Measurements from ENCODE around the gene SUPT5H.
"Not testable (repeated sequence)": the region's sequence is repeated elsewhere in the genome, so short reads cannot be mapped to it uniquely, and the experiment has no call there.

Gene SUPT5H

GRCh38 chr19:39473443-39473960 lies 28.1 kb downstream of the SUPT5H start:
- Histone ChIP-seq H3K27me3 (ENCODE audit: low read depth, low read length) (no peaks in the 10 kb centered on the region), H3K27ac (ENCODE audit: low read length) (no peak overlapping the region), H3K4me3 (ENCODE audit: low read depth in 1 of 2, low read length in 2 of 2) (no peak overlapping the region), H3K4me1 (ENCODE audit: control insufficient read depth in 1 of 2, insufficient read depth in 2 of 2, low read length in 2 of 2) (no peaks in the 10 kb centered on the region), H3K9me3 (ENCODE audit: control insufficient read depth in 1 of 2, low read length in 2 of 2) (no peaks in the 10 kb centered on the region), H3K36me3 (ENCODE audit: control insufficient read depth in 1 of 2, insufficient read depth in 2 of 2, low read length in 2 of 2) (peaks cover 71 to 84% of the 10 kb centered on the region in 2 donors)

- peaks cover 64 to 77% of the 10 kb centered on the region in 2 donors for H3K36me3 ChIP-seq (ENCODE audit: control insufficient read depth in 1 of 2, insufficient read depth in 2 of 2, low read length in 2 of 2)
- no peaks in the 10 kb centered on the region for H3K4me1 ChIP-seq (ENCODE audit: control insufficient read depth in 1 of 2, insufficient read depth in 2 of 2, low read length in 2 of 2)
- H3K4me3 ChIP-seq (ENCODE audit: low read depth in 1 of 2, low read length in 2 of 2), result no peak overlapping the region
- H3K27me3 ChIP-seq (ENCODE audit: low read depth, low read length), result no peaks in the 10 kb centered on the region
- no peak overlapping the region for H3K27ac ChIP-seq (ENCODE audit: low read length)
- no peaks in the 10 kb centered on the region for H3K9me3 ChIP-seq (ENCODE audit: control insufficient read depth in 1 of 2, low read length in 2 of 2)
Observed at GRCh38 chr19:39474139-39474620, 28.8 kb downstream of the SUPT5H start.

GRCh38 chr19:39475748-39476147 lies 30.4 kb downstream of the SUPT5H start:
- H3K9me3 ChIP-seq (ENCODE audit: control insufficient read depth in 1 of 2, low read length in 2 of 2), result no peaks in the 10 kb centered on the region
- no peak overlapping the region for H3K27ac ChIP-seq (ENCODE audit: low read length)
- no peak overlapping the region for H3K4me3 ChIP-seq (ENCODE audit: low read depth in 1 of 2, low read length in 2 of 2)
- H3K36me3 ChIP-seq (ENCODE audit: control insufficient read depth in 1 of 2, insufficient read depth in 2 of 2, low read length in 2 of 2), result peaks cover 48 to 61% of the 10 kb centered on the region in 2 donors
- no peaks in the 10 kb centered on the region for H3K27me3 ChIP-seq (ENCODE audit: low read depth, low read length)
- peaks cover 0 to 5% of the 10 kb centered on the region in 2 donors for H3K4me1 ChIP-seq (ENCODE audit: control insufficient read depth in 1 of 2, insufficient read depth in 2 of 2, low read length in 2 of 2)

GRCh38 chr19:39479319-39479801 lies 34.0 kb downstream of the SUPT5H start:
- peaks cover 7 to 18% of the 10 kb centered on the region in 2 donors for H3K4me1 ChIP-seq (ENCODE audit: control insufficient read depth in 1 of 2, insufficient read depth in 2 of 2, low read length in 2 of 2)
- not testable (repeated sequence) for H3K4me3 ChIP-seq (ENCODE audit: low read depth in 1 of 2, low read length in 2 of 2); H3K27ac ChIP-seq (ENCODE audit: low read length); H3K27me3 ChIP-seq (ENCODE audit: low read depth, low read length); H3K9me3 ChIP-seq (ENCODE audit: control insufficient read depth in 1 of 2, low read length in 2 of 2)
- peaks cover 15 to 29% of the 10 kb centered on the region in 2 donors for H3K36me3 ChIP-seq (ENCODE audit: control insufficient read depth in 1 of 2, insufficient read depth in 2 of 2, low read length in 2 of 2)

GRCh38 chr19:39479916-39480315 lies 34.5 kb downstream of the SUPT5H start:
- Histone ChIP-seq H3K4me1 (ENCODE audit: control insufficient read depth in 1 of 2, insufficient read depth in 2 of 2, low read length in 2 of 2) (peaks cover 7 to 18% of the 10 kb centered on the region in 2 donors), H3K4me3 (ENCODE audit: low read depth in 1 of 2, low read length in 2 of 2) (peak overlapping the region; percentile 99 to 100), H3K9me3 (ENCODE audit: control insufficient read depth in 1 of 2, low read length in 2 of 2) (no peaks in the 10 kb centered on the region), H3K36me3 (ENCODE audit: control insufficient read depth in 1 of 2, insufficient read depth in 2 of 2, low read length in 2 of 2) (peaks cover 10 to 24% of the 10 kb centered on the region in 2 donors), H3K27me3 (ENCODE audit: low read depth, low read length) (no peaks in the 10 kb centered on the region), H3K27ac (ENCODE audit: low read length) (no peak overlapping the region)

GRCh38 chr19:39480337-39481228 lies 35.2 kb downstream of the SUPT5H start, which contains the start of gene TIMM50:
Gene TIMM50 (plus strand): TSS chr19:39480838. CDS start chr19:39480854, 16 bp downstream.
- H3K4me3 ChIP-seq (ENCODE audit: low read depth in 1 of 2, low read length in 2 of 2), result peak within 1 kb of the TSS; percentile 99 to 100
- peak within 1 kb of the TSS; percentile 72 for H3K27ac ChIP-seq (ENCODE audit: low read length)
- peaks cover 14 to 26% of the 10 kb centered on the region in 2 donors for H3K36me3 ChIP-seq (ENCODE audit: control insufficient read depth in 1 of 2, insufficient read depth in 2 of 2, low read length in 2 of 2)
- peaks cover 7 to 18% of the 10 kb centered on the region in 2 donors for H3K4me1 ChIP-seq (ENCODE audit: control insufficient read depth in 1 of 2, insufficient read depth in 2 of 2, low read length in 2 of 2)
- no peaks in the 10 kb centered on the region for H3K27me3 ChIP-seq (ENCODE audit: low read depth, low read length)
- no peaks in the 10 kb centered on the region for H3K9me3 ChIP-seq (ENCODE audit: control insufficient read depth in 1 of 2, low read length in 2 of 2)

GRCh38 chr19:39481229-39481545 lies 35.8 kb downstream of the SUPT5H start:
- H3K9me3 ChIP-seq (ENCODE audit: control insufficient read depth in 1 of 2, low read length in 2 of 2), result no peaks in the 10 kb centered on the region
- peak overlapping the region; percentile 63 for H3K27ac ChIP-seq (ENCODE audit: low read length)
- peaks cover 15 to 26% of the 10 kb centered on the region in 2 donors for H3K36me3 ChIP-seq (ENCODE audit: control insufficient read depth in 1 of 2, insufficient read depth in 2 of 2, low read length in 2 of 2)
- H3K27me3 ChIP-seq (ENCODE audit: low read depth, low read length), result no peaks in the 10 kb centered on the region
- H3K4me1 ChIP-seq (ENCODE audit: control insufficient read depth in 1 of 2, insufficient read depth in 2 of 2, low read length in 2 of 2), result peaks cover 7 to 18% of the 10 kb centered on the region in 2 donors
- H3K4me3 ChIP-seq (ENCODE audit: low read depth in 1 of 2, low read length in 2 of 2), result peak overlapping the region; percentile 99 to 100

GRCh38 chr19:39481676-39482075 lies 36.3 kb downstream of the SUPT5H start:
- H3K9me3 ChIP-seq (ENCODE audit: control insufficient read depth in 1 of 2, low read length in 2 of 2), result no peaks in the 10 kb centered on the region
- peaks cover 15 to 25% of the 10 kb centered on the region in 2 donors for H3K36me3 ChIP-seq (ENCODE audit: control insufficient read depth in 1 of 2, insufficient read depth in 2 of 2, low read length in 2 of 2)
- H3K27ac ChIP-seq (ENCODE audit: low read length), result peak overlapping the region; percentile 63
- peak overlapping the region; percentile 99 to 100 for H3K4me3 ChIP-seq (ENCODE audit: low read depth in 1 of 2, low read length in 2 of 2)
- H3K4me1 ChIP-seq (ENCODE audit: control insufficient read depth in 1 of 2, insufficient read depth in 2 of 2, low read length in 2 of 2), result peaks cover 7 to 18% of the 10 kb centered on the region in 2 donors
- H3K27me3 ChIP-seq (ENCODE audit: low read depth, low read length), result no peaks in the 10 kb centered on the region

- peaks cover 7 to 18% of the 10 kb centered on the region in 2 donors for H3K4me1 ChIP-seq (ENCODE audit: control insufficient read depth in 1 of 2, insufficient read depth in 2 of 2, low read length in 2 of 2)
- H3K27ac ChIP-seq (ENCODE audit: low read length), result no peak overlapping the region
- no peak overlapping the region for H3K4me3 ChIP-seq (ENCODE audit: low read depth in 1 of 2, low read length in 2 of 2)
- no peaks in the 10 kb centered on the region for H3K27me3 ChIP-seq (ENCODE audit: low read depth, low read length)
- peaks cover 23 to 31% of the 10 kb centered on the region in 2 donors for H3K36me3 ChIP-seq (ENCODE audit: control insufficient read depth in 1 of 2, insufficient read depth in 2 of 2, low read length in 2 of 2)
- H3K9me3 ChIP-seq (ENCODE audit: control insufficient read depth in 1 of 2, low read length in 2 of 2), result no peaks in the 10 kb centered on the region
Observed at GRCh38 chr19:39483141-39483540, 37.8 kb downstream of the SUPT5H start.

- no peak overlapping the region for H3K27ac ChIP-seq (ENCODE audit: low read length)
- no peaks in the 10 kb centered on the region for H3K9me3 ChIP-seq (ENCODE audit: control insufficient read depth in 1 of 2, low read length in 2 of 2)
- no peak overlapping the region for H3K4me3 ChIP-seq (ENCODE audit: low read depth in 1 of 2, low read length in 2 of 2)
- peaks cover 39 to 64% of the 10 kb centered on the region in 2 donors for H3K36me3 ChIP-seq (ENCODE audit: control insufficient read depth in 1 of 2, insufficient read depth in 2 of 2, low read length in 2 of 2)
- H3K27me3 ChIP-seq (ENCODE audit: low read depth, low read length), result no peaks in the 10 kb centered on the region
- no peaks in the 10 kb centered on the region for H3K4me1 ChIP-seq (ENCODE audit: control insufficient read depth in 1 of 2, insufficient read depth in 2 of 2, low read length in 2 of 2)
Observed at GRCh38 chr19:39489756-39490155, 44.4 kb downstream of the SUPT5H start.

- peaks cover 20 to 43% of the 10 kb centered on the region in 2 donors for H3K36me3 ChIP-seq (ENCODE audit: control insufficient read depth in 1 of 2, insufficient read depth in 2 of 2, low read length in 2 of 2)
- H3K27me3 ChIP-seq (ENCODE audit: low read depth, low read length), result no peaks in the 10 kb centered on the region
- no peak overlapping the region for H3K4me3 ChIP-seq (ENCODE audit: low read depth in 1 of 2, low read length in 2 of 2)
- H3K4me1 ChIP-seq (ENCODE audit: control insufficient read depth in 1 of 2, insufficient read depth in 2 of 2, low read length in 2 of 2), result no peaks in the 10 kb centered on the region
- no peak overlapping the region for H3K27ac ChIP-seq (ENCODE audit: low read length)
- no peaks in the 10 kb centered on the region for H3K9me3 ChIP-seq (ENCODE audit: control insufficient read depth in 1 of 2, low read length in 2 of 2)
Observed at GRCh38 chr19:39492225-39492624, 46.8 kb downstream of the SUPT5H start.

Data from muscle layer of duodenum (tissue), 2 donors.